ENCODE data around the gene NTRK3.

NTRK3 gene

GRCh38 chr15:87901008-87901407 lies 355.5 kb downstream of the NTRK3 start:
- Histone ChIP-seq H4K20me1 (ENCODE audit: insufficient read depth, low read length) (no peaks in the 10 kb centered on the region), H3K36me3 (replicated peaks; ENCODE audit: low read depth, low read length) (no peaks in the 10 kb centered on the region), H3K9ac (ENCODE audit: low read length) (no peak overlapping the region), H3K9me3 (ENCODE audit: insufficient read depth, low read length) (no peaks in the 10 kb centered on the region), H2AFZ (ENCODE audit: low read depth, low read length) (no peak overlapping the region), H3K4me2 (ENCODE audit: low read length) (no peak overlapping the region), H3K79me2 (ENCODE audit: low read length) (no peaks in the 10 kb centered on the region), H3K27me3 (ENCODE audit: low read depth, low read length) (peaks cover 21% of the 10 kb centered on the region), H3K27ac (ENCODE audit: low read length) (no peak overlapping the region), H3K4me1 (ENCODE audit: low read length) (no peaks in the 10 kb centered on the region), H3K4me3 (ENCODE audit: low read length) (no peak overlapping the region)
- no peak for TF ChIP-seq CTCF (IDR thresholded peaks at IDR 0.05; ENCODE audit: low read depth, low read length)
- no peak for TF ChIP-seq EZH2phosphoT487 (IDR thresholded peaks at IDR 0.05; ENCODE audit: low read depth)

GRCh38 chr15:87896936-87897335 lies 359.6 kb downstream of the NTRK3 start:
- Histone ChIP-seq H3K9ac (ENCODE audit: low read length) (no peak overlapping the region), H3K4me1 (ENCODE audit: low read length) (no peaks in the 10 kb centered on the region), H4K20me1 (ENCODE audit: insufficient read depth, low read length) (no peaks in the 10 kb centered on the region), H3K79me2 (ENCODE audit: low read length) (no peaks in the 10 kb centered on the region), H3K4me3 (ENCODE audit: low read length) (no peak overlapping the region), H3K27ac (ENCODE audit: low read length) (no peak overlapping the region), H3K9me3 (ENCODE audit: insufficient read depth, low read length) (no peaks in the 10 kb centered on the region), H3K27me3 (ENCODE audit: low read depth, low read length) (peaks cover 6% of the 10 kb centered on the region; the same call in 1 of the 2 replicates), H3K4me2 (ENCODE audit: low read length) (no peak overlapping the region), H3K36me3 (replicated peaks; ENCODE audit: low read depth, low read length) (no peaks in the 10 kb centered on the region), H2AFZ (ENCODE audit: low read depth, low read length) (no peak overlapping the region)
- TF ChIP-seq CTCF (IDR thresholded peaks at IDR 0.05; ENCODE audit: low read depth, low read length) (no peak), EZH2phosphoT487 (IDR thresholded peaks at IDR 0.05; ENCODE audit: low read depth) (no peak)

- Histone ChIP-seq H2AFZ (ENCODE audit: low read depth, low read length) (no peak overlapping the region), H3K4me2 (ENCODE audit: low read length) (no peak overlapping the region), H3K4me3 (ENCODE audit: low read length) (no peak overlapping the region), H3K4me1 (ENCODE audit: low read length) (no peaks in the 10 kb centered on the region), H3K27ac (ENCODE audit: low read length) (no peak overlapping the region), H3K9me3 (ENCODE audit: insufficient read depth, low read length) (no peaks in the 10 kb centered on the region), H3K27me3 (ENCODE audit: low read depth, low read length) (no peaks in the 10 kb centered on the region), H3K9ac (ENCODE audit: low read length) (no peak overlapping the region), H3K79me2 (ENCODE audit: low read length) (no peaks in the 10 kb centered on the region), H3K36me3 (replicated peaks; ENCODE audit: low read depth, low read length) (no peaks in the 10 kb centered on the region), H4K20me1 (ENCODE audit: insufficient read depth, low read length) (no peaks in the 10 kb centered on the region)
- no peak for TF ChIP-seq CTCF (IDR thresholded peaks at IDR 0.05; ENCODE audit: low read depth, low read length)
- no peak for TF ChIP-seq EZH2phosphoT487 (IDR thresholded peaks at IDR 0.05; ENCODE audit: low read depth)
Measured at GRCh38 chr15:87887177-87887576, 369.4 kb downstream of the NTRK3 start.

GRCh38 chr15:87881026-87881425 lies 375.5 kb downstream of the NTRK3 start:
- no peak overlapping the region for H3K9ac ChIP-seq (ENCODE audit: low read length)

More at GRCh38 chr15:87881026-87881425, 375.5 kb downstream of the NTRK3 start:
- H3K27me3 ChIP-seq (ENCODE audit: low read depth, low read length): no peaks in the 10 kb centered on the region
- no peaks in the 10 kb centered on the region for H4K20me1 ChIP-seq (ENCODE audit: insufficient read depth, low read length)
- no peak overlapping the region for H3K4me3 ChIP-seq (ENCODE audit: low read length)
- no peak overlapping the region for H3K27ac ChIP-seq (ENCODE audit: low read length)
- no peaks in the 10 kb centered on the region for H3K36me3 ChIP-seq (replicated peaks; ENCODE audit: low read depth, low read length)
- no peaks in the 10 kb centered on the region for H3K4me1 ChIP-seq (ENCODE audit: low read length)
- no peak overlapping the region for H2AFZ ChIP-seq (ENCODE audit: low read depth, low read length)
- no peaks in the 10 kb centered on the region for H3K79me2 ChIP-seq (ENCODE audit: low read length)
- no peaks in the 10 kb centered on the region for H3K9me3 ChIP-seq (ENCODE audit: insufficient read depth, low read length)
- no peak for TF ChIP-seq EZH2phosphoT487 (IDR thresholded peaks at IDR 0.05; ENCODE audit: low read depth)
- TF ChIP-seq CTCF (IDR thresholded peaks at IDR 0.05; ENCODE audit: low read depth, low read length): no peak
- H3K4me2 ChIP-seq (ENCODE audit: low read length): no peak overlapping the region
